T-cell (primary cell): Measurements from ENCODE around the gene RASGRP2. TPM values are rescaled to one million over a fixed set of nuclear protein-coding genes. Genes with fewer than 3 reads are reported as not detected.
A peak's percentile ranks its signal among the peaks of the same experiment; 100 is the strongest.

Source experiments
- ATAC-seq, 4 experiments: fragments of 200-7000 bp in 3 of 4; fragments of 150-1000 bp in 1 of 4; cut with Tn5 transposase; replicated peaks in 1 of 4; 1 replicate in 3 of 4; 2 replicates in 1 of 4; pipeline ENCODE4 v1.10.0; 2021; ENCODE audit warnings: moderate library complexity in 3 of 4, mild to moderate bottlenecking in 2 of 4, moderate number of reproducible peaks in 1 of 4
- CTCF ChIA-PET, 2 donors: fragments of 300-600 bp; sonication (Branson Sonifier 250); formaldehyde crosslinking; loops; one replicate each; lab custom pipeline; 2022; ENCODE audit warnings: antibody characterized with exemption in 2 of 2; lab: Charles Lee
- POLR2A ChIA-PET, 2 donors: fragments of 300-600 bp; sonication (Branson Sonifier 250); formaldehyde crosslinking; loops; one replicate each; lab custom pipeline; 2022; ENCODE audit warnings: antibody characterized with exemption in 2 of 2; lab: Charles Lee
- DNase-seq, 35 experiments: peaks; one replicate each; pipeline versions ENCODE4 v3.0.0 to v3.0.0-alpha.2; 2013 to 2023
- H3K27ac ChIP-seq: one replicate; pipeline ENCODE4 v1.5.1; 2013; ENCODE audit warnings: low read length
- H3K27me3 ChIP-seq, 2 experiments: replicated peaks in 1 of 2; 1 replicate in 1 of 2; 2 replicates in 1 of 2; pipeline versions ENCODE4 v1.6.1 to v1.7.0; 2013; ENCODE audit warnings: low read length in 1 of 2, mixed read lengths in 1 of 2; ENCODE audit not compliant: control insufficient read depth in 2 of 2, insufficient read depth in 2 of 2; ENCODE audit errors: extremely low read depth in 1 of 2
- H3K36me3 ChIP-seq, 2 donors: 1 replicate in 1 of 2; 2 replicates in 1 of 2; pipeline versions ENCODE4 v1.6.1 to v1.7.0; 2013; ENCODE audit warnings: low read length in 1 of 2; ENCODE audit not compliant: control insufficient read depth in 2 of 2, insufficient read depth in 1 of 2; ENCODE audit errors: extremely low read depth in 1 of 2
- H3K4me1 ChIP-seq, 2 experiments: 1 replicate in 1 of 2; 2 replicates in 1 of 2; pipeline versions ENCODE4 v1.6.1 to v1.7.0; 2013; ENCODE audit warnings: low read length in 2 of 2, mixed read lengths in 1 of 2; ENCODE audit not compliant: insufficient read depth in 2 of 2, control insufficient read depth in 1 of 2; ENCODE audit errors: extremely low read depth in 1 of 2
- H3K4me3 ChIP-seq, 2 donors: 1 replicate in 1 of 2; 2 replicates in 1 of 2; pipeline versions ENCODE4 v1.5.1 to v1.7.0; 2013; ENCODE audit warnings: mild to moderate bottlenecking in 2 of 2, low read length in 1 of 2, moderate library complexity in 1 of 2; ENCODE audit not compliant: control insufficient read depth in 1 of 2; ENCODE audit errors: extremely low read depth in 1 of 2
- H3K9me3 ChIP-seq: 2 replicates; pipeline ENCODE4 v1.7.0; 2013
- H3K27ac Mint-ChIP-seq, 2 donors: one replicate each; pipeline ENCODE4 v1.8.0; 2020 to 2021; ENCODE audit warnings: mild to moderate bottlenecking in 2 of 2, mixed read lengths in 2 of 2
- H3K27me3 Mint-ChIP-seq, 2 donors: one replicate each; pipeline ENCODE4 v1.8.0; 2021 to 2022; ENCODE audit warnings: mixed read lengths in 2 of 2
- H3K36me3 Mint-ChIP-seq: one replicate; pipeline ENCODE4 v1.8.0; 2021; ENCODE audit warnings: mixed read lengths
- H3K4me1 Mint-ChIP-seq, 3 donors: one replicate each; pipeline ENCODE4 v1.8.0; 2020 to 2022; ENCODE audit warnings: mixed read lengths in 3 of 3, mild to moderate bottlenecking in 1 of 3
- H3K4me3 Mint-ChIP-seq, 3 donors: one replicate each; pipeline ENCODE4 v1.8.0; 2020 to 2022; ENCODE audit warnings: mild to moderate bottlenecking in 3 of 3, mixed read lengths in 3 of 3, moderate library complexity in 3 of 3
- H3K9me3 Mint-ChIP-seq, 3 donors: one replicate each; pipeline ENCODE4 v1.8.0; 2020 to 2022; ENCODE audit warnings: mixed read lengths in 3 of 3
- WGBS: methylation state at CpG from one replicate; pipeline ENCODE4 v1.1.5; 2013; ENCODE audit warnings: missing lambda C conversion rate; ENCODE audit not compliant: insufficient coverage; 5-methylcytosine and 5-hydroxymethylcytosine counted together
- total RNA-seq, 35 experiments: library from RNA in 6 of 35; stranded (reverse) in 6 of 35; fragments of 120-200 nt in 1 of 35; gene quantifications; one replicate each; pipeline versions ENCODE4 v1.2.1 to v1.2.4 and lab custom pipeline; 2013 to 2026

Gene RASGRP2
- total RNA-seq, 5 donors from 2014 or later (not counting 1 experiment from before 2014, with no cell fraction given), result 574 to 767 (median 656) TPM

DNA sequence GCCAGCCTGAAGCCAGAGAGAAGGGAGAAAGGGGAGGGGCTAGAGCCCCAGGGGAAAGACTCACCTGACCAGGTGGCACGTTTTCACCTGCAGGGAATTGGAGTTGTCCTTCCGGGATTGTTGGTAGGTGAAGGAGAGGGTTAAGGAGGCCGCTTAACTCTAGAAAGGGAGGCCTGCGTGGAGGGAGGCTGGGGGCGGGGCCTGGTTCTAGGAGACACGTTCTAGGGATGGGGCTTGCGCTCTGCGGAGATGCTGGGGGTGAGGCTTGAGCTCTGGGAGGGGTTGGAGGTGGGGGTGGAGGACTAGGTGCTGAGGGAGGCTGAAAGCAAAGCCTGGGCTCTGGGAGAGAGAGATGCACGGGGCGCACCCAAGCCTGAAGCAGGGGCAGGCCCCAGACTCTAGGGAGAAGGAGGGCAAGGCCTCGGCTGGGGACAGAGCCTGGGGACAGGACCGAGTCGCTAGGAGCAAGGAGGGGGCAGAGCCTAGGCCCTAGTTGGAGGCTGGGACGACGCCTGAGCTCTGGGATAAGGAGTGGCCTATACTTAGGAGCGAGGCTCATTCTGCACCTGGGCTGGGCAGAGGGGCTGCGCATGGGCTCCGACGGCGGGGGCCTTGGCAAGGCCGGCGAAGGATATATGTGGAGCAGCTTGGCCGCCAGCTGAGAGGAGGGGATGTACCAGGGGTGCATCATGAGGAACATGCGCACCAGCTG is 2.4 kb downstream of the RASGRP2 start:
- peak overlapping the region in 1 of 2 donors; percentile 97 for H3K4me3 ChIP-seq
- Mint-ChIP-seq H3K27ac (peak overlapping the region; percentile 74 to 79), H3K4me3 (peak overlapping the region; percentile 71 to 80 (median 79)), H3K27me3 (no peaks in the 10 kb centered on the region), H3K36me3 (peaks cover 18% of the 10 kb centered on the region), H3K9me3 (no peaks in the 10 kb centered on the region), H3K4me1 (peaks cover 46% of the 10 kb centered on the region in 3 donors)
- DNase-seq, result no peak
- H3K9me3 ChIP-seq, result no peaks in the 10 kb centered on the region
- no peaks in the 10 kb centered on the region for H3K27me3 ChIP-seq
- WGBS, result 94% methylated on average over 21 of the region's 24 CpGs
- H3K36me3 ChIP-seq, result peaks cover 9 to 51% of the 10 kb centered on the region in 2 donors
- H3K27ac ChIP-seq, result peak overlapping the region; percentile 27
- POLR2A ChIA-PET, result interaction anchor here in 1 of 2 donors (0.6 kb wide), 1 partner anchor 19 kb away, joined by 3 read pairs; no protein-coding TSS in a partner anchor
- peaks cover 6 to 69% of the 10 kb centered on the region in 2 experiments for H3K4me1 ChIP-seq
- no peak for ATAC-seq
- CTCF ChIA-PET, result interaction anchor here (0.5 to 1.5 kb wide), 5 partner anchors 8 to 1842 kb away, joined by 3 to 6 read pairs (median 3); no protein-coding TSS in a partner anchor

DNA sequence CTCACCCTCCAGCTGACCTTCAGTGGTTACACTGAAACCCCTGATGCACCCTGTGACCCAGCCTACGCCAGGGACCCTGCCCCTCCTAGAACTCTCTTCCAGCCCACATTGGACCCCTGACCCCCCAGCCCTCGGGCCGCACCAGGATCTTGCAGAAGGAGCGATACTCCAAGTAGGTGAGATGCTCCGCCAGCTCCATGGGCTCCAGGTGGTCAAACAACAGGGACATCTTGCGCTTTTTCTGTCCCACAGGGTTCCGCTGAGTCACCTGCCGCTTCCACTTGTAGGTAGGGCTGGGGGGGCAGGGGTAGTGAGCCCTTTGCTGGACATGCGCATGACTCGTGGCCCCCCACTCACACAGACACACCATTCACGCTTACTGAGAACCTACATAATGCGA is 4.1 kb downstream of the RASGRP2 start:
- peaks cover 2 to 71% of the 10 kb centered on the region in 2 experiments for H3K4me1 ChIP-seq
- no peak overlapping the region for H3K4me3 ChIP-seq
- Mint-ChIP-seq H3K36me3 (peaks cover 27% of the 10 kb centered on the region), H3K9me3 (no peaks in the 10 kb centered on the region), H3K4me1 (peaks cover 50 to 53% (median 51%) of the 10 kb centered on the region in 3 donors), H3K27me3 (no peaks in the 10 kb centered on the region), H3K27ac (peak overlapping the region in 1 of 2 donors; percentile 2), H3K4me3 (no peak overlapping the region)
- no peak overlapping the region for H3K27ac ChIP-seq
- ChIA-PET CTCF (no interaction called here), POLR2A (no interaction called here)
- peaks cover 21 to 68% of the 10 kb centered on the region in 2 donors for H3K36me3 ChIP-seq
- no peaks in the 10 kb centered on the region for H3K27me3 ChIP-seq
- WGBS, result 96% methylated on average over 7 of the region's 12 CpGs
- H3K9me3 ChIP-seq, result no peaks in the 10 kb centered on the region
- no peak for ATAC-seq
- no peak for DNase-seq

DNA sequence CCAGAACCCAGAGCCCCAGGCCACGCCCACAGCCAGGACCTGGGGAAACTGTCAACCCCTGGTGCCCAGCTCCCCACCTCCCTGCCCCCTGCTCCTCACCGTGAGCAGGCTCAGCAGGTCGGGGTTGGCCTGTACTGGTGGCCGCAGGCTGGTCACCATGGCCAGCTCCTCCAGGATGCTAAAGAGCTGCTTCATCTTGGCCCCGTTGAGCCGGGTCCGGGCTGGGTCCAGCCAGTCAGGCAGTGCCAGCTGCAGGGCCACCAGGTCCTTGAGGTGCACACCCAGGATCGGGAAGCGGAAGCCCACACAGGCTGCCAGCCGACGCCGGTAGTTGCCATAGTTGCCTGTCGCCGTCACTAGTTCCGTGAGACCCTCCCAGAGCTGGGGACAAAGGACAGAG is 7.3 kb downstream of the RASGRP2 start:
- H3K36me3 Mint-ChIP-seq, result peaks cover 43% of the 10 kb centered on the region
- POLR2A ChIA-PET, result no interaction called here
- H3K27ac ChIP-seq, result no peak overlapping the region

DNA sequence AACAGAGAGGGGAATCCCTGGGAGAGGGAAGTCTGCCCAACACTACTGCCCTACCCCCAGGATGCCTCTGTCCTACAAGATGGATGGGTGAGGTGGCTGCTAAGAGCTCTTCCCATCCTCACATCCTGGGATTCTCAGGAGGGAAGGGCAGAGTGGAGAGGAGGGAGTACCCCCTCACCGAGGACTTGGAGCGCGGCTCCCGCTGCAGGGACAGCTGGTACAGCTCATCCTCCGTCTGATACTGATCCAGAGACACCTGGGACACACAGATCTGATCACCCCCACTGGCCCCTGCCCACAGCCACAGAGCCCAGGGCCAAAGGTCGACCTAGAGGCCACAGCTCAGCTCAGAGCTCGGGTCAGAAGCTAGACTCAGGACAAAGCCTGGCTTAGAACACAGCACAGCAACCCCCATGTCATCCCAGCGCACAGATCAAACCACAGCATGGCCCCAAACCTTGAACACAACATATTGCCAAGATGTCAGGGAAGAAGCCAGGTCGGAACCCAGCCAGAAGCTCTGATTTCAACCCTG is 8.2 kb downstream of the RASGRP2 start:
- Histone ChIP-seq H3K27ac (no peak overlapping the region), H3K9me3 (no peaks in the 10 kb centered on the region), H3K4me1 (peaks cover 0 to 40% of the 10 kb centered on the region in 2 experiments), H3K36me3 (peaks cover 22 to 86% of the 10 kb centered on the region in 2 donors), H3K4me3 (no peak overlapping the region), H3K27me3 (no peaks in the 10 kb centered on the region)
- Mint-ChIP-seq H3K4me1 (peaks cover 34 to 43% (median 41%) of the 10 kb centered on the region in 3 donors), H3K27me3 (no peaks in the 10 kb centered on the region), H3K27ac (peak overlapping the region; percentile 34 to 69), H3K9me3 (no peaks in the 10 kb centered on the region), H3K4me3 (no peak overlapping the region), H3K36me3 (peaks cover 48% of the 10 kb centered on the region)
- POLR2A ChIA-PET, result no interaction called here
- ATAC-seq (no peak), DNase-seq (no peak)
- 90% methylated on average over 9 of the region's 9 CpGs for WGBS
- CTCF ChIA-PET, result interaction anchor here in 1 of 2 donors (0.5 kb wide), 1 partner anchor 8 kb away, joined by 11 read pairs; no protein-coding TSS in a partner anchor

More for the DNA sequence above, 7.3 kb downstream of the RASGRP2 start:
- Histone ChIP-seq H3K27me3 (no peaks in the 10 kb centered on the region), H3K9me3 (no peaks in the 10 kb centered on the region), H3K4me1 (peaks cover 0 to 48% of the 10 kb centered on the region in 2 experiments), H3K4me3 (no peak overlapping the region), H3K36me3 (peaks cover 21 to 89% of the 10 kb centered on the region in 2 donors)
- H3K27ac Mint-ChIP-seq, result peak overlapping the region; percentile 29 to 57
- CTCF ChIA-PET, result no interaction called here
- H3K9me3 Mint-ChIP-seq, result no peaks in the 10 kb centered on the region
- 96% methylated on average over 9 of the region's 15 CpGs for WGBS
- H3K27me3 Mint-ChIP-seq, result no peaks in the 10 kb centered on the region
- peaks cover 41 to 51% (median 47%) of the 10 kb centered on the region in 3 donors for H3K4me1 Mint-ChIP-seq
- no peak for DNase-seq
- ATAC-seq, result no peak
- no peak overlapping the region for H3K4me3 Mint-ChIP-seq

DNA sequence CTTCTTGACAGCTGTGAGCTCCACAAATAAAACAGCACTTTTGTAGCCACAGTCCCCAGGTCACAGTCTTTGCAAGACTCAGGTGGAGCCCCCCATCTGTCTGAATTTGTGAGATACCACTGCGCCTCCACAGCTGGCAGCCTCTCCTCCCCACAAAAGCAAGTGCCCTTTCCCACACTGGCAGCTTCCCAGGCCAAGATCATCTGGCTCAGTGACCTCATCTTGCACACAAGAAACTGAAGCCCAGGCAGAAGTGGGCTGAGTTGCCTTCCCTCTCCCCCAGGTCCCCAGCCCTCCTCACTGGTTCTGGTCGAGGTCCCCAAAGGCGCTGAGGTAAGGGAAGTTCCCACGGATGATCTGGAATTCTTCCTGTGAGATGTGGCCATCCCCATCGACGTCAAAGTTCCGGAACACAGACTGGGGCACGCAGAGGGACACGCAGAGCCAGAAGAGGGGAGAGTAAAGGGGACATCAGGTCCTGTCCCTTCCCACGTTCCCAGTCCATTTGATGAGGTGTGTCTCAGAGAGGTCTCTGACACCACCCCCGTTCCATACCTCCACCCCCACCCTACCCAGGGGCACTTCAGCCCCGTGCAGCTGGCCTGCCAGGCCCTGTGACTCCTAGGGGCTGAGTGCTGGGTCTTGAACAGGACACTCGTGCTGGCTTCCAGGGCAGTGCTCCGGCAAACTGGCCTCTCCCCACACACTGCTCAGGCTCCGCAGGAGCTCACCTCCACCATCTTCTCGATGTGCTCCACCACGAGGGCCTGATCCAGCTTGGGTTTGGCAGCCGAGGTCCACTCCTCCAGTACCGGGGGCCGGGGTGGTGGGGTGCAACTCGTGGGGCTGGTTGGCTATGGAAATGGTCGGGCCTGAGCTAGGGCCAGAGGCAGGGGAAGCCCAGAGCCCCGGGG is 8.9 kb downstream of the RASGRP2 start:
- Mint-ChIP-seq H3K27ac (peak overlapping the region; percentile 24 to 69), H3K4me3 (no peak overlapping the region), H3K27me3 (no peaks in the 10 kb centered on the region), H3K36me3 (peaks cover 44% of the 10 kb centered on the region), H3K9me3 (no peaks in the 10 kb centered on the region), H3K4me1 (peaks cover 30 to 36% (median 34%) of the 10 kb centered on the region in 3 donors)
- ChIA-PET CTCF (interaction anchor here in 1 of 2 donors (0.5 kb wide), 1 partner anchor 8 kb away, joined by 11 read pairs; no protein-coding TSS in a partner anchor), POLR2A (no interaction called here)
- ATAC-seq (no peak), DNase-seq (no peak)
- Histone ChIP-seq H3K36me3 (peaks cover 24 to 86% of the 10 kb centered on the region in 2 donors), H3K27ac (no peak overlapping the region), H3K9me3 (no peaks in the 10 kb centered on the region), H3K4me1 (peaks cover 0 to 34% of the 10 kb centered on the region in 2 experiments), H3K4me3 (no peak overlapping the region), H3K27me3 (no peaks in the 10 kb centered on the region)
- WGBS, result 98% methylated on average over 5 of the region's 23 CpGs

DNA sequence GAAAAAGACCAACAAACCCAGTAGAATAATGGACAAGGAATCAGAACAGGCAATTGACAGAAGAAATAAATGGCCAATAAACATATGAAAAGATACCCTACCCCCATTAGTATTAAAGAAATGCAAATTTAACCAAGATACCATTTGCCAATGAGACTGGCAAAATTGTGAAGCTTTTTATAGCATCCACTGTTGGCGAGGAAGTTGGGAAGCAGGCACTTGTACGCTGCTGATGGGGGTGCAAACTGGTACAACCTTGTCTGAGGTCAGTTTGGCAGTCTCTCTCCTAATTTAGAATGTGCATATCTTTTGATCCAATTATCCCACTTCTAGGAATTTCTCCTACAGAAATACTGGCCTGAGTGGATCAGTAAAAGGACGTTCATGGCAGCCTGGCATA is 12.3 kb downstream of the RASGRP2 start:
- Mint-ChIP-seq H3K27ac (peak overlapping the region in 1 of 2 donors; percentile 34), H3K27me3 (no peaks in the 10 kb centered on the region), H3K4me1 (peaks cover 21 to 24% (median 23%) of the 10 kb centered on the region in 3 donors), H3K9me3 (no peaks in the 10 kb centered on the region), H3K4me3 (no peak overlapping the region), H3K36me3 (peaks cover 50% of the 10 kb centered on the region)
- no CpG with 5 or more reads among the region's 3 CpGs for WGBS
- Histone ChIP-seq H3K36me3 (peaks cover 30 to 80% of the 10 kb centered on the region in 2 donors), H3K4me3 (no peak overlapping the region), H3K4me1 (peaks cover 0 to 18% of the 10 kb centered on the region in 2 experiments), H3K27ac (no peak overlapping the region), H3K9me3 (no peaks in the 10 kb centered on the region), H3K27me3 (no peaks in the 10 kb centered on the region)
- no peak for ATAC-seq
- ChIA-PET POLR2A (no interaction called here), CTCF (no interaction called here)
- DNase-seq, result no peak
